SH-SY5Y (cell line): Measurements from ENCODE around the gene LOXL1.

ENCODE experiments used
- GATA2 ChIP-seq: IDR thresholded peaks from 2 replicates; pipeline ENCODE4 v1.6.1; 2011; ENCODE audit warnings: mild to moderate bottlenecking, low read depth, low read length
- GATA3 ChIP-seq: IDR thresholded peaks from 2 replicates; pipeline ENCODE4 v1.6.1; 2011; ENCODE audit warnings: low read depth, mild to moderate bottlenecking, low read length, moderate library complexity

The LOXL1 gene

GRCh38 chr15:73892446-73893226 is 33.6 kb upstream of the LOXL1 start:
- no peak for TF ChIP-seq GATA3
- TF ChIP-seq GATA2: no peak

GRCh38 chr15:73894133-73894814 is 32.0 kb upstream of the LOXL1 start:
- TF ChIP-seq GATA2 (no peak), GATA3 (no peak)

GRCh38 chr15:73897441-73898261 is 28.6 kb upstream of the LOXL1 start:
- TF ChIP-seq GATA3: no peak
- TF ChIP-seq GATA2: no peak

DNA sequence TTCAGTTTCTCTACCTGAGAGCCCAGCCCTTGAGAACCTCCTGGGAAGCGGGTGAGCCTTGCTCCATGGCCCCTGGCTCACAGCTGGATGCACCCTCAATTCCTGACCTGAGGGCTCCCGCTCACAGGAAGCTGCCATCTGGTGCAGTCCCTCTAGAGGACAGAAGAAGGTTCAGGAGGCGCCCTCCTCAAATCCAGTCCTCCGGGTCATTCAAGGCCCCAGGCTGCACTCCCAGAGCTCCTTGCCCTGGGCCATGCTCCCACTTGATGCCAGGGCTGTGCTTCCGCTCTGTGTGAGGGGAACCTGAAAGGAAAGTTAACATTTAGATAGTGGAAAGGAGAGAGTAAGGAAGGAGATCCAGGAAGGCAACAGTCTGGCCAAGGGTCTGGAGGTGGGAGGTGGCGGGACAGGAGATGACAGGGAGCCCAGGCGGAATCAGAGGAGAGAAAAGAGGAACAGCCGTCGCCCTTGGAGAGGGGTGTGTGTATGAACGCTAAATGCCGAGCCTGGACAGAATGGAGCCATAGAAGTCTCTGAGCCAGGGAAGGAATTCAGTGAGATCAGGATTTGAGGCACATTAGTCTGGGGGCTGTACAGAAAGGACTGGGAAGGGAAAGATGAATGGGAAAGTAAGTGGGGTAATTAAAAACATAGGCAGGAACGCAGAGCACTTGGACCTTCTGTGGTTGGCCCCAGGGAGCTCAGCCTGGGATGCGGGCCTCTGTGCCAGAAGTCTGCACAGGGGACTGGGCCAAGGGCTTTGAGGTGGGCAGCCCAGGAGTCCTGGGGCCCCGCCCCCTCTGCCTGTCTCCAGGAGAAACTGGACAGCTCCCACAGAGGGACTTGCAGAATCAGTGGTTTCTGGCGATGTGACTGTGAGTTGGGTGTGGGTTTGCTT is 26.8 kb upstream of the LOXL1 start:
- TF ChIP-seq GATA2 (no peak), GATA3 (no peak)

GRCh38 chr15:73900095-73900712 is 26.1 kb upstream of the LOXL1 start:
- no peak for TF ChIP-seq GATA2
- TF ChIP-seq GATA3: no peak

GRCh38 chr15:73901126-73901810 is 25.0 kb upstream of the LOXL1 start:
- TF ChIP-seq GATA3 (no peak), GATA2 (no peak)

DNA sequence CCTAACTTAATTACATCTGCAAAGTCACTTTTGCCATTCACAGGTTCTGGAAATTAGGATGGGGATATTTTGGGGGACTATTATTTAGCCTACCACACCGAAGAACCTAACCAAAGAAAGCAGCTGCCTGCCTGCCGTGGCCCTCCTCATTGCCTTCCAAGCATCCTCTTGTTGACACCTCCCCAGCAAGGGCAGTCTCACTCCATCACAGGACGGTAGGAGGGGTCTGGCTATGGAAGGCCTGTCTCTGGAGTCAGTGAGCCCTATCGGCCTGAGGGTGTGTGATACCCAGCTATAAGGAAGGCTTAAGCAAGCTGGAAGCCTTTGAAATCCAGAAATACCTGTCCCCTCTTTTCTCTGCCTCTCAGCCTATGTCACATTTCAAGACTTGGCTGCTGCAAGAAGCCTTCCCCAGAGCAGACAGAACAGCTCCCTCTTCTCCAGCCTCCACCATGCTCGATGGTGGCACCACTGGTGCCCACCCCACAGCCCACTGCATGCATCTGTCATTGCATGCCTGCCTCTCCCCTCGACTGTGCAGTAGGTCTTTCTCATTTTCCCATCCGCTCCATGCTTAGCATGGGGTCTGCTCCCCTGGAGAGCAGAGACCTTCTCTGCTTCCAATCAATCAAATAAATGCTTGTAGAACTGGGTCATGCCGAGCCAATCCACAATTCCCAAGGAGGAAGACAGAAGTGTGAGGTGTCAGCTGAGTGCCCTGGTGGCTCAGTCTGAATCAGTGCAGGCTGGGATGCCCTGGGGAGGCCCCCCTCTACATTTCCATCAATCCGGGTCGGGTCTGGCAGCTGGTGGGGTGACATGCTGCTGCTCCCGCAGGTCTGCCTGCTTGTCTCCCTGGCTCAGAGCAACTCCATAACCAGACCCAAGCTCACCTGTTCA is 23.9 kb upstream of the LOXL1 start:
- TF ChIP-seq GATA3 (no peak), GATA2 (no peak)

GRCh38 chr15:73904026-73904815 is 22.0 kb upstream of the LOXL1 start:
- TF ChIP-seq GATA2: no peak
- TF ChIP-seq GATA3: no peak

- TF ChIP-seq GATA2: no peak
- no peak for TF ChIP-seq GATA3
Measured at GRCh38 chr15:73905225-73905827, 20.9 kb upstream of the LOXL1 start.

DNA sequence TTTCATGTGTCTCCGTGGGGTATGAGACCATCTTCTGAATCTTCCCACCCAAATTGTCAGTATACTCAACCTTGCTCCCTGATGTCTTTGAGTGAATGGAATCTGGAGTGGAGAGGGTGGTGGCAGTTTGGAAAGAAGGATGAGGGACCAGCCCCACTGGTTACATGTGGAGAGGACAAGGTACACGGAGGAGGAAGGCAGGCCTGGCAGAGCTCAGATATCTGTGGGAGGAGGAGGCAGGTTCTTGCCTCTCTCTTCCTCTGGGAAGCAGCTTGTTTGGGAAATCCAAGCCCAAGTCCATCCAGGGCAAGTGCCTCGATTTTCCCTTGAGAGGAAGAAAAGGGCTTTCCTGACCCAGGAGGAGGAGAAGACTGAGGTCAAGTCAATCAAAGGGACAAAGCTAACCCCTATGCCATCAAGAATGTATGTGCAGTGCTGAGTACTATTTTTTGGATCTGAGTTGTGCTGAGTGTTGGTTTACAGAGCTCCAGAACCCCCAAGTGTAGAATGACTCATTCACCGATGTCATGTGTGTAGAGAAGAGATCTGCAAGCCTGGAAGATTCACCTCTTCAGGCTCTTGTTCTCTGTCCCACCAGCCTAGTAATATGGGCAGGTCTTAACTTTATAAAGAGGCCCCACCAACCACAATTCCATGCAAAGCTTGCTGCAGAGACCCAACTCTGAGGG is 19.8 kb upstream of the LOXL1 start:
- no peak for TF ChIP-seq GATA2
- TF ChIP-seq GATA3: no peak

DNA sequence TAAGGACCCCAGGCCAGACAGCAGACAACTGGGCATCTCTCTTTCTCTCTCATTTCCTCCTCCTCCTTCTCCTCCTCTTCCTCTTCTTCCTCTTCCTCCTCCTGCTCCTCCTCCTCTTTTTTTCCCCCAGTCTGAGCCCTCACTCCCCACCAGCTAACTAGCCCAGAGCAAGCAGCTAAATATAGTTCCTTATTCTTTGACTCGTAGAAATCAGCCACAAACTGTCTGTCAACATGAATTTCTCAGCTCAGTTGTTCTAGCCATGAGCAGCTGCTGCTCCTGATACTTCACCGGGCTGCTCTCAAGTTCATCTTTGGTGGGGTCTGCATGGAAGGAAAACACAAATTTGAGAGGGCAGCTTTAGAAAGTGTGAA is 19.2 kb upstream of the LOXL1 start:
- no peak for TF ChIP-seq GATA2
- TF ChIP-seq GATA3: no peak
